Stimulated activated naive CD4-positive, alpha-beta T cell (primary cell): Measurements from ENCODE around the gene RPTOR.
A peak's percentile ranks its signal among the peaks of the same experiment; 100 is the strongest.
"Not testable (repeated sequence)": the region's sequence is repeated elsewhere in the genome, so short reads cannot be mapped to it uniquely, and the experiment has no call there.

ENCODE experiments used
- DNase-seq, 6 experiments: peaks; one replicate each; lab custom pipeline; 2025; lab: John Stamatoyannopoulos, UW

RPTOR gene

DNA sequence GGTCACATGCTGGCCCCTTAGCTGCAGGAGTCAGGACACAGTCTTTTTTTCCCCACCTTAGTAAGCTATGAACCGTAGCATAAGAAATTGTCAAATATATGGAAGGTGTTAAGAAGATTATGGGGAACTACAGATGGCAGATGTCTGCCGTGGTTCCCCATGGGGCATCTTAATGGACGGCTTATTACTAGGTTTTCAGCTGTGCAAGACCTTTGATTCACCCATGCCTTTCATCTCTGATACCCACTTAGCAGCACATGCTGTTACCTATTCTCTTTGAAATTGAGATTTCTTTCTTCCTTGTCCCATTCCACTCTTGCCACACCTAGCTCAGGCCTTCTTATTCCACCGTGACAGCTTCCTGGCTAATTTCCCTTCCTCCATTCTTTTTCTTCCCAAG is 70.7 kb downstream of the RPTOR start:
- no peak for DNase-seq

- no peak for DNase-seq
Observed at GRCh38 chr17:80616705-80617104, 72.1 kb downstream of the RPTOR start.

- DNase-seq, result no peak
Observed at GRCh38 chr17:80618304-80618703, 73.7 kb downstream of the RPTOR start.

GRCh38 chr17:80619535-80620235 is 75.0 kb downstream of the RPTOR start:
- no peak for DNase-seq

DNA sequence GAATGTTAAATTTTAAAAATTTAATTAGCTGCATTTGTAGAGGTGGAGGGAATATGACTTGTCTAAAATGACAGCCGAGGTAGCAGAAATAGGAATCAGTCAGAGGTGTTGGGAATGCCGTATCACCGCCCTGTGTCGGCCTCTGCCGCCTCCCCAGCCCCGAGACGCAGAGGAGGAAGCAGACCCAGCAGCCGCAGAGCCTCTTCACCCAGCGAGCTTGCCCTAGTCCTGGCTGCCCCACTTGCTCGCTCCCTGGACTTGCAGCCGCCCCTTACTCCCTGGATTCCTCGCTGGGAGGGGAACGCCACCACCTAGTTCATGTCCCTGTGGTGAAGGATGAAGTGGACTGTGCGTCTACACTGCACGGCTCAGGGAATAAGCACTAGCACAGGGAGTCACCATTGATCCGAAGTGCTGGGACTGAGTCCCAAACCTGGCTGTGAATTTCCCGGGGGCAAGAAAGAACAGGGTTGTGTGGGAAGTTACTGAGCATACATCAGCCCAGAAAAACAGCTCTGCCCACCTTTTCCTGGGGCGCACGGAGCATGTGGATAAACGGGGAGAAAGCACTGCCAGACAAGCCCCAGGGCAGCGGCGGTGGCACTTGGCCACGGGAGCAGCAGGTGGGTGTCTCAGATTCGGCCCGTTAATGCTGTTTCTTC is 76.8 kb downstream of the RPTOR start:
- DNase-seq, result no peak

DNA sequence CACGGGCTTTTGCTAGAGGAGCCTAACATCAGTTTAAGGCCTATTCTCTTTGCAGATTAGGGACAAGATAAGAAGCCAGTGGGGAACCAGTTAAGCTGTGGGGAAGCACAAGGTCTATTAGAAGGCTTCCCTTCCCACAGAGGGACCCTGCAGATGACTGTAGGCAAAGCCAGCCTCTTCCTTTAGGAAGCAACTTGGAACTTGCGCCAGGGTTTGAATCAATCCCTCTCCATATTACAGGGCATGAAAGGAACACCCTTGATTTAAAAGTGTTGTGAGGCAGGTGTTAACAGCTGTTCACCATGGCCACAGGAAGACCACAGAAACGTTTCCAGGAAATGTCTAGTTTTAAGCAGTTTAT is 77.3 kb downstream of the RPTOR start:
- no peak for DNase-seq

DNA sequence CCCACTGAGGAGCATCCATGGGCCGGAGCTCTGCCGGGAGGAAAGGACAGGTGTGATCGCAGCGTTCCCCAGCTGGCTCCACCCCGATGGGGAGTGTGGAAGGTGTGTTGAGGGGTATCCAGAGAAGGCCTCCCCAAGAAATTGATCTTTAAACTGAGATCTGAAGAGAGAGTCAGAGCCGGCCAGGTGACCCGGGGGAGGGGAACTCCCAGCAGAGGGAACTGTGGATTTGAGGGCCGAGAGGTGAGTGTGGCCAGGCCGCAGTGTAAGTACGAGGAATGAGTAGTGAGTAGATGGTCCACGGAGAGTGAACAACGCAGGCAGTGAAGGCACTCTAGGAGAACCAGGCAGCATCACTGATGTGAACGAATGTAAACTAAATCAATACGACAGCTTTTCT is 80.2 kb downstream of the RPTOR start:
- DNase-seq, result no peak

GRCh38 chr17:80625627-80626026 is 81.0 kb downstream of the RPTOR start:
- no peak for DNase-seq

- DNase-seq, result not testable (repeated sequence)
Observed at GRCh38 chr17:80628881-80629280, 84.2 kb downstream of the RPTOR start.

DNA sequence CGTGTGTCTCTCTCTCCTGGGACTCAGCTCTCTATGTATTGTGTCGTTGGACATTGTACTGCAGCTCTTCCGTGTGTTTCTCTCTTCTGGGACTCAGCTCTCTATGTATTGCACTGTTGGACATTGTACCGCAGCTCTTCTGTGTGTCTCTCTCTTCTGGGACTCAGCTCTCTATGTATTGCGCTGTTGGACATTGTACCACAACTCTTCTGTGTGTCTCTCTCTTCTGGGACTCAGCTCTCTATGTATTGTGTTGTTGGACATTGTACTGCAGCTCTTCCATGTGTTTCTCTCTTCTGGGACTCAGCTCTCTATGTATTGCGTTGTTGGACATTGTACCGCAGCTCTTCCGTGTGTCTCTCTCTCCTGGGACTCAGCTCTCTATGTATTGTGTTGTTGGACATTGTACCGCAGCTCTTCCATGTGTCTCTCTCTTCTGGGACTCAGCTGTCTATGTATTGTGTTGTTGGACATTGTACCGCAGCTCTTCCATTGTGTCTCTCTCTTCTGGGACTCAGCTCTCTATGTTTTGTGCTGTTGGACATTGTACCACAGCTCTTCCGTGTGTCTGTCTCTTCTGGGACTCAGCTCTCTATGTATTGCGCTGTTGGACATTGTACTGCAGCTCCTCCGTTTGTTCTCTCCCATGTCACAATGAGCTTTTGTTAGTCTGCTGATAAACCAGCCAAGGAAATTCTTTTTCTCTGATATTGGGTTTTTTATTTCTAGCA is 84.8 kb downstream of the RPTOR start:
- no peak for DNase-seq

DNA sequence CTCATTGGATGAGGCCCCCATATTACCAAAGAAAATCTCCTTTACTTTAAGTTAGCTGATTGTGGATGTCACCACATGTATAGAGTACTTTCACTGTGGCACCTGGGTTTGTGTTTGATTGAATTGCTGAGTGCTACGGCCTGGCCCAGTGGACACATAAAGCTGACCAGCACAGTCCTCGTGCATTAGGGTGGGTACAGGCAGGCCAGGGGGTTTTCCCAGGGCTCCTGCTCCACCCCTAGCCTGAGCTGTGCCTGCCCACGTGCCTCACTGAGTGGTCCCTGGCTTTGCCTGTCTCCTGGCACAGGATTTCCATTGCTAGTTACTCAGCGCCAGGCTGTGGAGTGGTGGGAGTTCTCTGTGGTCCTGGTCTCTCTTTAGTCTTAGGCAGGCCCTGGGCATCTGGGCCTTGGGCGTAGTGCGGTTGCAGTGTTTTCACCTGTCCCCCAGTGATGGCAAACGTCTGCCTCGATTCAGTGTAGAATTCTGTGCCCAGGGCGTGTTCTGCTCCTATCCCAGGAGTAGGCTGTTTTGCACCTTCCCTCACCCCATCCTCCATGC is 86.0 kb downstream of the RPTOR start:
- no peak for DNase-seq

DNA sequence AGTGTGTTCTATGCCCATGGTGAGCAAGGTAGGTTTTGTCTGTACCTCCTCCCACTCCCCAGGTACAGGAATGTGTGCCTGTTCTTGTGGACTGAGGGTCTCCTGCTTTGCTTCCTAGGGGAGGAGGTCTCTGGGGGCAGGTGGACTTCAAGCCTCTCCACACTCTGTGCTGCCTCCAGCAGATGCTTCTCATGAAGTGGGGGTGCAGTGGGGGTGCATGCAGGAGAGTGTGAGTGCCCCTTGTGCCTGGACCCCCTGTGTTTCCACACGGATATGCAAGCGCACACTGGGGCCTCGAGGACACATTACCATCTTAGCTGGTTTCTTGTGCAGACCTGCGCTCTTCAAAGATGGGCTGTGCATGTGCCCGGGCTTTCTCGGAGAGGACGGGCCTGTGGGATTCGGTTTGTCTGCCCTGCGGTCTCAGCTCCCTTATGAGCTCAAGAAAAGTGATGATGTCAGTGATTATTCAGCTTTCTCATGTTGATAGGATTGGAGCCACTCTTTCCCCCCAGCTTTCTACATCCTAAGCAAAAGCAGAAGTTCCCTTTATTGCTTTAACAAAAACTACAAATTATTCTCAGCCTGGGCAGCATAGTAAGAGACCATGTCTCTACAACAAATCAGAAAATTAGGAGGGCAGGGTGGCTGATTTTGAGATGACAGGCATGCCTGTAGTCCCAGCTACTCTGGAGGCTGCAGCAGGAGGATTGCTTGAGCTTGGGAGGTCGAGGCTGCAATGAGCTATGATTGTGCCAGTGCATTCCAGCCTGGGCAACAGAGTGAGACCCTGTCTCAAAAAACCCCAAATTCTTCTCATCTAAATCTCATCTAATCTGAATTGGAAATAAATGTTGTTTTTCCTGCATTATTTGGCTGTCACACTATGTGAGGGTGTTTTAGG is 86.8 kb downstream of the RPTOR start:
- DNase-seq, result no peak

DNA sequence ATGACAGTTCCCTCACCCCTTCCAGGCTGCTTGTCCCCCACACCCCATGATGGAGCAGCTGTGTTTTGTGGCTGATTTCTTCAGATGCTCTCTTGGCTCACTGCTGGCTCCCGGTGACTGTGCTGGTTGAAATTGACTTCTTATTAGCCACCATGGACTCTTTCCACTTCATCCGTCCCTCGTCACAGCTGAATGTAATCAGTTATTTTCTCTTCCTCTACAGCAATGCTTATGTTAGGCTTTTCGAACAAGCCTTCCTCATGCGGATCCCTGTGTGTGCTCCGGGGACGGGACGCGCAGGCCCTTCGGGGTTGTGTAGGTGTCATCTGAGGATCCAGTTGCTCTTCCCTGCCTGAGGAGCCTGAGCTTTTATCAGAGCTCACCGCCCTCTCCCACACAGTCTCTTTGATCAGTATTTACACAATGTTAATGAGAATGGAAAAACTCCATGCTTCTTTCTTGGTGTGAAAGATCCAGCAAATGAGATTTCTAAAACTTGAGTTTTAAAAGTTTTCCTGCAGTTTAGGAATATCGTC is 87.5 kb downstream of the RPTOR start:
- DNase-seq, result no peak

GRCh38 chr17:80633207-80633606 is 88.6 kb downstream of the RPTOR start:
- no peak for DNase-seq

DNA sequence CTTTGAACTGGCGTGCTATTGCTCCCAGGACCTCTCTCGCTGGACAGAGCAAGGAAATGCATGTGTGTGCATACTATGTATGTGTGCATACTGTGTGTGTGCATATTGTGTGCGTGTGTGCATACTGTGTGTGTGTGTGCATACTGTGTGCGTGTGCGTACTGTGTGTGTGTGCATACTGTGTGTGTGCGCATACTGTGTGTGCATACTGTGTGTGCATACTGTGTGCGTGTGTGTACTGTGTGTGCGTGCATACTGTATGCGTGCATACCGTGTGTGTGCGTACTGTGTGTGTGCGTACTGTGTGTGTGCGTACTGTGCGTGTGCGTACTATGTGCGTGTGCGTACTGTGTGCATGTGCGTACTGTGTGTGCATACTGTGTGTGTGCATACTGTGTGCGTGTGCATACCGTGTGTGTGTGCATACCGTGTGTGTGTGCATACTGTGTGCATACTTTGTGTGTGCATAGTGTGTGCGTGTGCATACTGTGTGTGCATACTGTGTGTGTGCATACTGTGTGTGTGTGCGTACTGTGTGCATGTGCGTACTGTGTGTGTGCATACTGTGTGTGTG is 89.4 kb downstream of the RPTOR start:
- no peak for DNase-seq

DNA sequence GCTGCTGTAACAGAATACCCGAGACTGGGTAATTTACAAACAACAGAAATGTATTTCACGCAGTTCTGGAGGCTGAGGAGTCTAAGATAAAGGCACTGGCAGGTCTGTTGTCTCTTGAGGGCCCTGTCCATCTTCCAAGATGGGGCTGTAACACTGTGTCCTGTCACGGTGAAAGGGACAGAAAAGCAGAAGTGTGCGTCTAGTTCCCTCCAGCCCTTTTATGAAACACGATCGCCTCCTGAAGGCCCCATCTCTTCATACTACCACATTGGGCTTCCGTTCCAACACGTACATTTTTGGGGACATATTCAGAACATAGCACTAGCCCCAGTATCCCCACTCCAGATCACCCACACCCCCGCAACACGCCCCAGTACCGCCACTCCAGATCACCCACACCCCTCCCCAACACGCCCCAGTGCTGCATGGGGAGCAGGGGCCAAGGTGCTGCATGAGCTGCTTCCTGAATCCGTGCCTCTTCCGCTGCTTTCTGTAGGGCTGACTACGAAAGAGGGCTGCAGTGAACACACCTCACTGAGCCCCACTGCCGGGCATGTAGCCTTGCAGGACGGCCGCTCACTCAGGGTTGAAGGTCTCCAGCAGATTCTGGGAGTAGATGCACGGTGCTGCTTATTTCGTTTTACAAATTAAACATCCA is 91.9 kb downstream of the RPTOR start:
- DNase-seq, result peak in 1 of 6 experiments; percentile 10

DNA sequence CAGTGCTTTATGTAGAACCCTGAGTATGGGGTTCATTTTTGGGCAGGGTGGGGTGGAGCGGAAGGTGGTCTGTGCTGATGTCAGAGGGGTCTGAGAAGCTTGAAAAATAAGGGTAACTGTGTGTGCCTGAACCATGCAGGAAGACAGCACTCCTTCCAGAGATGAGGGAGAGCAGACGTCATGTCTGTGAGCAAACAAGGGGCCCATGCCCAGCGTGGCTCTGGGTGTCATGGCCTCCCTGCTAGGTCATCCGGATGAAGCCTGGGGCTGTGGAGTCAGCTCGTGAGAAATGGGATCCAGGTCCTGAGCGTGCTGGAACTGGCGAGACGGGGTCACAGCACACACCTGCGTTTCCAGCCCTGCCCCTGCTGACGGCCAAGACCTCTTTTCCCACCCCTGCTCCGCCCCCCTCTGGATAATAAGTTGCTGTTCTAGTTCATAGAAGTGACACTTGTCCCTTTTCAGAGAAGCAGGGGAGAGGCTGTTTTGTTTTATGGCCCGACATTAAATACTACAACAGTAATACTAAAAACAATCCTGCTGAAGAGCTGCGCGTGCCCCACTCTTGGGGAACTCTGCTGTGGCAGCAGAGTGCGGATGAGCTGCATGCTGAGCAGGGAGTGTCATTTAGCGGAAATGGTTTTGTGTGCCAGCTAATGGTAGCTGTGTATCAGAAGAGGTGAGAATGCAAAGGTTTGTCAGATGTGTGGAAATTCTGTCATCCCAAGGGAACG is 92.6 kb downstream of the RPTOR start:
- no peak for DNase-seq

DNA sequence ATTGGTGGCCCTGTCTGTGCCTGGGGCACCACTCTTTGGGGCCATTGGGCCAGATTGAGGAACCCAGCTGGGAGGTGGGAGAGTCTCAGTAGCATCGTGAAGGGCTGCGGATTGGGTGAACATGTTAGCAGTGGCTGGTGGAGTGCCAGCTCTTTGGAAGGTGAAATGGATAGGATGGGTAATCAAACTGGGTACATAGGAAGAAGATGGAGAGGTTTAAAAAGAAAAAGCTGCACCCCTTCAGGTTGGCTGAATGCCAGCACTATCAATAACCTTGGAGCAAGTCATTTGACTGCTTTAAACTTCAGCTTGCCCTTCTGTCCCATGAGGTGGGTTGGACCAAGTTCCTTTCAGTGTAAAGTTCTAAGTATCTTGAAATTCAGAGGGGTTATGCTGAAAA is 95.0 kb downstream of the RPTOR start:
- no peak for DNase-seq

DNA sequence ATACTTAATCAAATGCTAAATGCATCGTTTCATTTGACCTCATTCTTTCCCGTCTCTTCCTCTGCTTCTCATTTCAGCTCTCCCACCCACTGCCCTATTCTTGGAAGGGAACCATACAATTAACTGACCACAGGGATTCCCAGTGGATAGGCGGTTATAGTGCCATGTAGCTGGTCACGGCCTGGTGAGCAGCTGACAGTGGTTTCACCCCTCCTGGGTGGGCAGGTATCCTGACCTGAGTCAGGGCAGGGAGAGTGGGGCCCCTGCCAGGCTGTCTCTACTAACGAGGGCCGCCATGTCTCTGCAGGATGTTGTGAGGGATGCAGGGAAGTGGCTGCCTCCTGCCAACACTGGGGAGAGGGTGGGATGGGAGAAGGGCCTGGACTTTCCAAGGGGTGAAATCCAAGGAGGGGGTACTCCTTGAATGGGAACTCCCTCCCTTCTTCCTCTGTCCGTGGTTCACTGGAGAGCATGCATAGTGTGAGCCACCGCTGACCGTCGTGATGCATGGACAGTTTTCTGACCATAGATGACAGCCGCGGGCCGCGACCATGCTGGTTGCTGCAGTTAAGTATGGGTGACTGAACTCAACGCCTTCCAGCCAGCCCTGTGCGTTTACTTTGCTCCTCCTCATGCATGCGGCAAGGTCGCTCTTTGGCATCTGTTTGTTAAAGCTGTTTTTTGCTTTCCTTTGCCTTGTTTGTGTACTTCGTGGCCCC is 95.9 kb downstream of the RPTOR start:
- no peak for DNase-seq
